Measurements from ENCODE around the gene BRPF1. TPM values are rescaled to one million over a fixed set of nuclear protein-coding genes. Genes with fewer than 3 reads are reported as not detected.

BRPF1 gene
- total RNA-seq: 44.6 and 45.9 TPM in 2 replicates

- peaks cover 58% of the 10 kb centered on the region for H3K4me1 Mint-ChIP-seq (ENCODE audit: low read depth)
- peak; percentile 96 for DNase-seq (ENCODE audit: low spot score)
- intact Hi-C loops (cut with micrococcal nuclease): loop anchor here (1.0 to 2.0 kb wide), 14 partner anchors 18 to 768 kb away; partner anchors contain the start of genes BRK1, EMC3, JAGN1 and MTMR14
- no peaks in the 10 kb centered on the region for H3K27me3 Mint-ChIP-seq (ENCODE audit: insufficient read depth)
- peak within 1 kb of the TSS; percentile 96 for H3K4me3 Mint-ChIP-seq
- peaks cover 30% of the 10 kb centered on the region for H3K36me3 Mint-ChIP-seq (ENCODE audit: low read depth)
- H3K27ac Mint-ChIP-seq: peak within 1 kb of the TSS; percentile 94
- H3K9me3 Mint-ChIP-seq: no peaks in the 10 kb centered on the region
Measured at GRCh38 chr3:9731206-9732079, at the start of gene BRPF1. BRPF1 (plus strand) TSS chr3:9731735; CDS start chr3:9734141, 2,406 bp downstream.

- no peak for DNase-seq (ENCODE audit: low spot score)
- intact Hi-C loops (cut with micrococcal nuclease): no loop called here
- Mint-ChIP-seq H3K27me3 (ENCODE audit: insufficient read depth) (no peaks in the 10 kb centered on the region), H3K9me3 (no peaks in the 10 kb centered on the region), H3K4me1 (ENCODE audit: low read depth) (no peaks in the 10 kb centered on the region), H3K4me3 (no peak overlapping the region), H3K27ac (no peak overlapping the region), H3K36me3 (ENCODE audit: low read depth) (peaks cover 51% of the 10 kb centered on the region)
Measured at GRCh38 chr3:9682096-9682495, 49.4 kb upstream of the BRPF1 start.

DNA sequence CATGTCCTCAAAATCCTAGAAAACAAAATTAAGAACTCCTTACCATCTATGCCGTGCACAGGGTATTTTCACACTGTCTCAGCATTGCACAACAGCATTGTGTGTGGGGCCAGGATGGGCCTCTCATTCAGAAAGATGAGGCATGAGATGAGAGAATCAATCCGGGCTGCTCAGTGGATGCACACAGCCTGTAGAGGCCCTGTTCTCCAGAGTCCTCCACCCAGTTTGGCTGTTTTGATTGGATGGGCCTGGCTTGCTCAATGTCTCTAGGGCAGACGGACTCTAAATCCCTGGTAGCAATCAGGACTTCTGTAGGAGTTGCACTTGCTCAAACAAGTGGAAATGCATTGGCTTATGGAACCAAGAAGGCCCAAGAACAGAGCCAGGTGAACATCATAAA, 48.1 kb upstream of the BRPF1 start:
- no peak overlapping the region for H3K27ac Mint-ChIP-seq
- no peak for DNase-seq (ENCODE audit: low spot score)
- H3K4me3 Mint-ChIP-seq: no peak overlapping the region
- H3K27me3 Mint-ChIP-seq (ENCODE audit: insufficient read depth): no peaks in the 10 kb centered on the region
- H3K4me1 Mint-ChIP-seq (ENCODE audit: low read depth): no peaks in the 10 kb centered on the region
- intact Hi-C loops (cut with micrococcal nuclease): no loop called here
- no peaks in the 10 kb centered on the region for H3K9me3 Mint-ChIP-seq
- peaks cover 43% of the 10 kb centered on the region for H3K36me3 Mint-ChIP-seq (ENCODE audit: low read depth)

DNA sequence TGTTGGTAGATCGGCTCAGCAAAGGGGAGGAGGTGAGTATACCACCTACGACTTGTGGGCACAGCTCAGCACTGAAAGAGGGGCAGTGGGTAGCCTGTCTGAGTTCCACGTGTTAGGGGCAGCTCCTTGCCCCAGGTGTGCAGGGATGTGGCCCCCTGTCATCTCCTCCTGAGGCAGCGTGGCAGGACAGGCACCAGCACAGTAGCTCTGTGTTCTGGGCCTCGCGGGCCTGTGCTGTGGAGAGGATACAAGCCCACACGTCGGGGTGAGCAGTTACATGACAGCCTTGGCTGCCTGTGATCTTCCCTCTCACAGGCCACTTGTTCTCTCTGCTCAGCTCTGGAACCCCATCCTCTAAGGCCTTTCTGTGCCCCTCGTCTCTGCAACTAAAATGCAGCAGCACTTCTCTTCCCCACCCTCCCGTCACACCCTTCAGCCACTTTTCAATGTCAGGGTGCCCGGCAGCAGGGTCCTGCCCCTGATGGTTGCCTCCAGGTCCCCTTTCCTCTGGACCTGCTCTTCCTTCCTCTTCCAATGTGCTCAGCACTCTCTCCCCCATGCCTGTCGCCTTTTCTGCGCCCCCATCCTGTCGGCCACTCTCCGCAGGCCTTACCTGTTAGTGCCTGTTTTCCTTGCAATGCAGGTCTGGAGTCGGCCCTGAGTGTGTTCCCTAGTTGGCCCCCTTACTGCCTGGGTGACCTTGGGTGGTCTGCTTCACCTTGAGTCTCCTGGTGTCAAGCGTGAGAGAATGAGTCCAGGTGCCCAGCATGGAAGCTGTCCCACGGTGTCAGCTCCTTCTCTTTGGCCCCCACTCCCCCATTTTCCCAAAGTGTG, 46.1 kb upstream of the BRPF1 start:
- intact Hi-C loops (cut with micrococcal nuclease): no loop called here
- H3K36me3 Mint-ChIP-seq (ENCODE audit: low read depth): peaks cover 47% of the 10 kb centered on the region
- no peak for DNase-seq (ENCODE audit: low spot score)
- no peak overlapping the region for H3K27ac Mint-ChIP-seq
- no peaks in the 10 kb centered on the region for H3K27me3 Mint-ChIP-seq (ENCODE audit: insufficient read depth)
- H3K9me3 Mint-ChIP-seq: no peaks in the 10 kb centered on the region
- H3K4me1 Mint-ChIP-seq (ENCODE audit: low read depth): no peaks in the 10 kb centered on the region
- no peak overlapping the region for H3K4me3 Mint-ChIP-seq

DNA sequence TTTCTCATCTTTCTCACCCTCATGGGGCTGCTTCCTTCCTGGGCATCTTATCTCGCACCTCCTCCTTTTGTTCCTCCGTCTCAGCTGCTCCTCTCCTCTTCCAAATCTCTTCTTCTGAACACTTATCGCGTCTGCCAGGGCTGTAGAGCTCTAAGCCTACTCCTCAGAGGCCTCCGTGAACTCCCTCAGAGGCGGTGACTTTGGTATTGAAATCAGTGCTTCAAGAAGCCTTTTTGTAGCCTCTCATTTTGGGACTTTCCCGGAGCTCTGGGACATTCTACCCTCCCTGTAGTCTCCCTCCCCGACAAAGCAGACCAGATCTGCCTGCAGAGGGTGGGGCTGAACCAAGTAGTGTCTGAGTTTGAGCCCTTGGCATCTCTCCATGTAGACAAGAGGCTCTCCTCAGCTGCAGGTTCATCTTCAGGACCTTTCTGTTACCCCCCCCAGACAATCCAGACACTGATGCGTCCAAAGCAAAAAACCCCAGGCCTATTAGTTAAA, 45.4 kb upstream of the BRPF1 start:
- Mint-ChIP-seq H3K9me3 (no peaks in the 10 kb centered on the region), H3K4me3 (no peak overlapping the region), H3K4me1 (ENCODE audit: low read depth) (no peaks in the 10 kb centered on the region), H3K27me3 (ENCODE audit: insufficient read depth) (no peaks in the 10 kb centered on the region), H3K36me3 (ENCODE audit: low read depth) (peaks cover 43% of the 10 kb centered on the region), H3K27ac (no peak overlapping the region)
- intact Hi-C loops (cut with micrococcal nuclease): no loop called here
- DNase-seq (ENCODE audit: low spot score): no peak

GRCh38 chr3:9686703-9687102, 44.8 kb upstream of the BRPF1 start:
- no peaks in the 10 kb centered on the region for H3K4me1 Mint-ChIP-seq (ENCODE audit: low read depth)
- H3K27ac Mint-ChIP-seq: no peak overlapping the region
- no peaks in the 10 kb centered on the region for H3K9me3 Mint-ChIP-seq
- H3K4me3 Mint-ChIP-seq: no peak overlapping the region
- DNase-seq (ENCODE audit: low spot score): no peak
- no peaks in the 10 kb centered on the region for H3K27me3 Mint-ChIP-seq (ENCODE audit: insufficient read depth)
- H3K36me3 Mint-ChIP-seq (ENCODE audit: low read depth): peaks cover 38% of the 10 kb centered on the region
- intact Hi-C loops (cut with micrococcal nuclease): no loop called here

GRCh38 chr3:9687514-9687913, 44.0 kb upstream of the BRPF1 start:
- Mint-ChIP-seq H3K9me3 (no peaks in the 10 kb centered on the region), H3K27ac (no peak overlapping the region), H3K4me1 (ENCODE audit: low read depth) (no peaks in the 10 kb centered on the region), H3K36me3 (ENCODE audit: low read depth) (peaks cover 39% of the 10 kb centered on the region), H3K27me3 (ENCODE audit: insufficient read depth) (no peaks in the 10 kb centered on the region), H3K4me3 (no peak overlapping the region)
- intact Hi-C loops (cut with micrococcal nuclease): no loop called here
- DNase-seq (ENCODE audit: low spot score): no peak

GRCh38 chr3:9688961-9689360, 42.6 kb upstream of the BRPF1 start:
- no peaks in the 10 kb centered on the region for H3K9me3 Mint-ChIP-seq
- no peaks in the 10 kb centered on the region for H3K27me3 Mint-ChIP-seq (ENCODE audit: insufficient read depth)
- H3K4me3 Mint-ChIP-seq: no peak overlapping the region
- no peak overlapping the region for H3K27ac Mint-ChIP-seq
- intact Hi-C loops (cut with micrococcal nuclease): loop anchor here (1.0 kb wide), 1 partner anchor 18 kb away; no protein-coding TSS in a partner anchor
- no peaks in the 10 kb centered on the region for H3K4me1 Mint-ChIP-seq (ENCODE audit: low read depth)
- no peak for DNase-seq (ENCODE audit: low spot score)
- peaks cover 32% of the 10 kb centered on the region for H3K36me3 Mint-ChIP-seq (ENCODE audit: low read depth)

DNA sequence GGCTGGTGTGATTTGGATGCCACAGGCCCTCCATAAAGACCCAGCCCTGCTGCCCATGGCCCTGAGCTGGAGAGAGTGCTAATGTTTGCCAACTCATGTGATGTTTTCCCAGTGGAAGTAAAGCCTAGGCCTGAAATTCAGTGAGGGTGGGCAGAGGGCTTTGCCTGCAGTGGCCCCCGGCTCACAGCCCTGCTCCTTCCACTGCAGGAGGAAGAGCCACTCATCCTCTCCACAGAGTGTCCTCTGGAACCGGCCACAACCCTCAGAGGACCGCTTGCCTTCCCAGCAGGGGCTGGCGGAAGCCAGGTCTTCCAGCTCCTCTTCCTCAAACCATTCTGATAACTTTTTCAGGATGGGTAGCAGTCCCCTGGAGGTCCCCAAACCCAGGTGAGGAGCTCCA, 41.8 kb upstream of the BRPF1 start:
- no peaks in the 10 kb centered on the region for H3K9me3 Mint-ChIP-seq

DNA sequence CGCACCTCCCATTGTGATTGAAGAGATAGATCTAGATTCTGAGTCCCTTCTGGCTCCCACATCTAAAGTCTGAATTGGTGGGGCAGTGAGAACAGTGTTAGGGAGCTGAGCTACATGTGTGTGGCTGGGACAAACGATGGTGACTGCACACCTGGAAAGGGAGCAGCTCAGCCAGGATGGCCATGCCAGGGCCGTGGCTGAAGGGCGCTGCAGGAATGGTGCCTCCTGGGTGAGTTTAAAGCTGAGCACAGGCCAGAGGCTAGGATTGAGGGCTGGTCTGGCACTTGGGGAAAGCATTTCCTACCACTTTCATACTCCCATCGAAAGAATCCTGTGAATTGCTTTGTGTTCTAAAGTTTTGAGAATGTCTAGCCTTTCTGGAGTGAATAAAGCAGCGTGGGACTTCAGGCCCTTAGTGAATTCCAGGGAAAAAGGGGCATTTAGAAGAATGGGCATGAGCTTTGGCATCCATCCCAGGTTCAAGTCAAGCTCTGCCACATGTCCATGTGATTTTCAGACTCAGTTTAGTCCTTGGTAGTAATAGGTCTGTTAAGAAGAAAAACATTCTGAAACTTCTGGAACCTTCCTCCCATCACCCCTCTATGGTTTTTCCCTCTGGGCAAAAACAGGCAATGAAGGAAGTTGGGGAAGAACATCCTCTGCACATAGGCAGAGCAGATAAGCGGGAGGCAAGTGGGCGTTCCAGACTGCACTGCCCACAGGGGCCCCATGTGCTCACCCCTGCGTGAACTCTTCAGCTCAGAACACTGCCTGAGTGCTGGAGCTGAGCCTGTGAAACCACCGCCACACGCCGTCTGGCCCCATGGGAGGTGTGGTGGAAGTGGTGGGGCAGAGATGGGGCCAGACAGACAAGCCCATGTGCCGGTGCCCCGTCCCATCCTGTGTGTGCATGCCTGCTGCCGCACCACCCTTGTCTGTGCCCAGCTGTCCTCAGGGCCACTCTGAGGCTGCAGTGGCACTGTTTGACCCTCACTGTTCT, 40.8 kb upstream of the BRPF1 start:
- intact Hi-C loops (cut with micrococcal nuclease): no loop called here
- no peaks in the 10 kb centered on the region for H3K9me3 Mint-ChIP-seq
- peak overlapping the region; percentile 23 for H3K27ac Mint-ChIP-seq
- H3K4me3 Mint-ChIP-seq: no peak overlapping the region
- DNase-seq (ENCODE audit: low spot score): no peak
- H3K4me1 Mint-ChIP-seq (ENCODE audit: low read depth): no peaks in the 10 kb centered on the region
- no peaks in the 10 kb centered on the region for H3K27me3 Mint-ChIP-seq (ENCODE audit: insufficient read depth)
- peaks cover 31% of the 10 kb centered on the region for H3K36me3 Mint-ChIP-seq (ENCODE audit: low read depth)

More for the DNA sequence above, 41.8 kb upstream of the BRPF1 start:
- Mint-ChIP-seq H3K27me3 (ENCODE audit: insufficient read depth) (no peaks in the 10 kb centered on the region), H3K27ac (no peak overlapping the region), H3K4me3 (no peak overlapping the region), H3K4me1 (ENCODE audit: low read depth) (no peaks in the 10 kb centered on the region), H3K36me3 (ENCODE audit: low read depth) (peaks cover 33% of the 10 kb centered on the region)
- intact Hi-C loops (cut with micrococcal nuclease): no loop called here
- DNase-seq (ENCODE audit: low spot score): no peak

DNA sequence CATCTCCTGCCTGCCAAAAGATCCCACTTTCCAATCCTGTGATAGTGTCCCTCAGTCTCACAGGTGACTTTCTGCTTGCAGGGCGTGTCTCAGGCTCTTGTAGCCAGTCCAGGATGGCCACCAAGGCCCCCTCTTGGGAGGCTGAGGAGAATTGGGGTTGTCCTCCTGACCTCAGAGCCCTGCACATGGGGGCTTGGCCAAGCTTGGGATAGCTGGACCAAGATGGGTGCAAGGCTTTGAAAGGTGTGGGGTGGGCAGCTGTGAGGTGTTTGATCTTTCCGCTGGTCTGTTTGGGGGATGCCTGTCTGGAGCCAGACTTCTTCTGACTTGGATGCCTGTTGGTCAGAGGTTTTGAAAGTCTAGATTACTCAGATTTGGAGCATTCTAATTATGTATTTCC, 39.9 kb upstream of the BRPF1 start:
- Mint-ChIP-seq H3K9me3 (no peaks in the 10 kb centered on the region), H3K4me3 (no peak overlapping the region), H3K36me3 (ENCODE audit: low read depth) (peaks cover 27% of the 10 kb centered on the region), H3K4me1 (ENCODE audit: low read depth) (no peaks in the 10 kb centered on the region), H3K27ac (no peak overlapping the region), H3K27me3 (ENCODE audit: insufficient read depth) (no peaks in the 10 kb centered on the region)
- DNase-seq (ENCODE audit: low spot score): no peak
- intact Hi-C loops (cut with micrococcal nuclease): no loop called here

- H3K36me3 Mint-ChIP-seq (ENCODE audit: low read depth): peaks cover 27% of the 10 kb centered on the region
- no peak for DNase-seq (ENCODE audit: low spot score)
- H3K27ac Mint-ChIP-seq: no peak overlapping the region
- intact Hi-C loops (cut with micrococcal nuclease): no loop called here
- no peaks in the 10 kb centered on the region for H3K4me1 Mint-ChIP-seq (ENCODE audit: low read depth)
- H3K4me3 Mint-ChIP-seq: no peak overlapping the region
- H3K9me3 Mint-ChIP-seq: no peaks in the 10 kb centered on the region
- H3K27me3 Mint-ChIP-seq (ENCODE audit: insufficient read depth): no peaks in the 10 kb centered on the region
Measured at GRCh38 chr3:9692416-9692815, 39.1 kb upstream of the BRPF1 start.

Measured in activated T-helper 1 cell treated with anti-CD3 and anti-CD28 coated beads, Interleukin-12 subunit alpha, Interleukin-12 subunit beta, Interleukin-2, Interleukin-4 antibody, amounts not matched to agents 30 ng/mL and 10 ng/mL and 1 ng/mL, durations not matched to agents 14 hours and 24 hours and 36 hours (primary cell).